Astrocyte (in vitro differentiated cells and primary cell): ENCODE results near the gene MAGI1.

Source experiments
- CTCF ChIP-seq: IDR thresholded peaks from 2 replicates; pipeline ENCODE4 v1.5.1; 2011; ENCODE audit warnings: low read depth, mild to moderate bottlenecking, inconsistent platforms, low read length, moderate library complexity; ENCODE audit not compliant: insufficient read depth
- EZH2 ChIP-seq: IDR thresholded peaks from 2 replicates; pipeline ENCODE4 v1.6.1; 2012; ENCODE audit warnings: mild to moderate bottlenecking, low read length, inconsistent platforms; ENCODE audit not compliant: insufficient read depth

- TF ChIP-seq CTCF: peak; percentile 52
- no peak for TF ChIP-seq EZH2
Measured at GRCh38 chr3:65425880-65426279, 612.8 kb downstream of the MAGI1 start.
